ENCODE data around the gene PRKN.

Gene PRKN

GRCh38 chr6:162337412-162337811 is 390.2 kb downstream of the PRKN start:
- H3K9ac ChIP-seq (ENCODE audit: low read length): no peak overlapping the region
- no peak overlapping the region for H2AFZ ChIP-seq (ENCODE audit: low read length)
- H3K4me3 ChIP-seq (ENCODE audit: low read length): no peak overlapping the region
- H3K4me2 ChIP-seq (ENCODE audit: low read depth, low read length): no peak overlapping the region
- no peaks in the 10 kb centered on the region for H4K20me1 ChIP-seq (ENCODE audit: insufficient read depth, low read length)
- H3K9me3 ChIP-seq (replicated peaks; ENCODE audit: insufficient read depth, low read length): no peaks in the 10 kb centered on the region
- no peaks in the 10 kb centered on the region for H3K4me1 ChIP-seq (ENCODE audit: low read length)
- no peaks in the 10 kb centered on the region for H3K9me2 ChIP-seq (replicated peaks; ENCODE audit: insufficient read depth, low read length)
- no peak overlapping the region for H3K27ac ChIP-seq (ENCODE audit: low read length)
- H3K79me2 ChIP-seq (ENCODE audit: low read length): no peaks in the 10 kb centered on the region
- H3F3A ChIP-seq (ENCODE audit: insufficient read depth, low read length): no peaks in the 10 kb centered on the region
- DNase-seq: no peak
- no peaks in the 10 kb centered on the region for H3K27me3 ChIP-seq (replicated peaks; ENCODE audit: insufficient read depth, low read length)
- no peaks in the 10 kb centered on the region for H3K36me3 ChIP-seq (replicated peaks; ENCODE audit: insufficient read depth, low read length)
- no peak for TF ChIP-seq EZH2phosphoT487 (IDR thresholded peaks at IDR 0.05; ENCODE audit: low read length)
- no peak for TF ChIP-seq CTCF (IDR thresholded peaks at IDR 0.05; ENCODE audit: low read length)
- TF ChIP-seq EZH2 (optimal IDR thresholded peaks at IDR 0.05; ENCODE audit: low read depth, low read length): no peak

- TF ChIP-seq EZH2 (optimal IDR thresholded peaks at IDR 0.05; ENCODE audit: low read depth, low read length) (no peak), EZH2phosphoT487 (IDR thresholded peaks at IDR 0.05; ENCODE audit: low read length) (no peak), CTCF (IDR thresholded peaks at IDR 0.05; ENCODE audit: low read length) (no peak)
- H3K9ac ChIP-seq (ENCODE audit: low read length): no peak overlapping the region
- no peak overlapping the region for H3K4me3 ChIP-seq (ENCODE audit: low read length)
- H3K27ac ChIP-seq (ENCODE audit: low read length): no peak overlapping the region
- DNase-seq: no peak
- H3F3A ChIP-seq (ENCODE audit: insufficient read depth, low read length): no peaks in the 10 kb centered on the region
- no peaks in the 10 kb centered on the region for H3K9me2 ChIP-seq (replicated peaks; ENCODE audit: insufficient read depth, low read length)
- no peaks in the 10 kb centered on the region for H3K9me3 ChIP-seq (replicated peaks; ENCODE audit: insufficient read depth, low read length)
- H3K27me3 ChIP-seq (replicated peaks; ENCODE audit: insufficient read depth, low read length): no peaks in the 10 kb centered on the region
- H2AFZ ChIP-seq (ENCODE audit: low read length): no peak overlapping the region
- no peaks in the 10 kb centered on the region for H3K79me2 ChIP-seq (ENCODE audit: low read length)
- H3K4me1 ChIP-seq (ENCODE audit: low read length): no peaks in the 10 kb centered on the region
- no peaks in the 10 kb centered on the region for H4K20me1 ChIP-seq (ENCODE audit: insufficient read depth, low read length)
- H3K36me3 ChIP-seq (replicated peaks; ENCODE audit: insufficient read depth, low read length): no peaks in the 10 kb centered on the region
- H3K4me2 ChIP-seq (ENCODE audit: low read depth, low read length): no peak overlapping the region
These were observed 391.2 kb downstream of the PRKN start for GRCh38 chr6:162336359-162336758.

- TF ChIP-seq EZH2phosphoT487 (IDR thresholded peaks at IDR 0.05; ENCODE audit: low read length): no peak
- no peak for TF ChIP-seq CTCF (IDR thresholded peaks at IDR 0.05; ENCODE audit: low read length)
- TF ChIP-seq EZH2 (optimal IDR thresholded peaks at IDR 0.05; ENCODE audit: low read depth, low read length): no peak
- no peak for DNase-seq
- H4K20me1 ChIP-seq (ENCODE audit: insufficient read depth, low read length): no peaks in the 10 kb centered on the region
- H3K79me2 ChIP-seq (ENCODE audit: low read length): no peaks in the 10 kb centered on the region
- no peaks in the 10 kb centered on the region for H3F3A ChIP-seq (ENCODE audit: insufficient read depth, low read length)
- H3K4me3 ChIP-seq (ENCODE audit: low read length): no peak overlapping the region
- H3K4me1 ChIP-seq (ENCODE audit: low read length): no peaks in the 10 kb centered on the region
- no peak overlapping the region for H2AFZ ChIP-seq (ENCODE audit: low read length)
- H3K9me2 ChIP-seq (replicated peaks; ENCODE audit: insufficient read depth, low read length): no peaks in the 10 kb centered on the region
- no peaks in the 10 kb centered on the region for H3K27me3 ChIP-seq (replicated peaks; ENCODE audit: insufficient read depth, low read length)
- H3K9me3 ChIP-seq (replicated peaks; ENCODE audit: insufficient read depth, low read length): no peaks in the 10 kb centered on the region
- H3K4me2 ChIP-seq (ENCODE audit: low read depth, low read length): no peak overlapping the region
- H3K9ac ChIP-seq (ENCODE audit: low read length): no peak overlapping the region
- H3K27ac ChIP-seq (ENCODE audit: low read length): no peak overlapping the region
- no peaks in the 10 kb centered on the region for H3K36me3 ChIP-seq (replicated peaks; ENCODE audit: insufficient read depth, low read length)
These were observed 395.2 kb downstream of the PRKN start for GRCh38 chr6:162332365-162332764.
